ENCODE results near the gene ZBTB42. TPM values are rescaled to one million over a fixed set of nuclear protein-coding genes. Genes with fewer than 3 reads are reported as not detected.

ZBTB42 gene
- total and polyA plus RNA-seq, 2 donors (not counting 3 experiments of a cell fraction or from before 2014, with no cell fraction given), result 3.1 to 3.8 TPM

GRCh38 chr14:104752423-104752734, 48.5 kb upstream of the ZBTB42 start:
- H3K36me3 ChIP-seq (ENCODE audit: control insufficient read depth in 2 of 2, extremely low read depth in 1 of 2, insufficient read depth in 2 of 2, low read length in 2 of 2), result peaks cover 0 to 13% of the 10 kb centered on the region in 2 experiments
- no peaks in the 10 kb centered on the region for H3K9me3 ChIP-seq (replicated peaks; ENCODE audit: control insufficient read depth, insufficient read depth, low read length)
- no peak for FAIRE-seq
- peak overlapping the region; percentile 85 for H2AFZ ChIP-seq (ENCODE audit: low read depth, low read length)
- peak overlapping the region; percentile 53 for H3K9ac ChIP-seq (replicated peaks; ENCODE audit: extremely low read depth, insufficient read depth, low read length)
- H3K9me1 ChIP-seq (replicated peaks; ENCODE audit: control insufficient read depth, extremely low read depth, insufficient read depth, low read length), result no peaks in the 10 kb centered on the region
- H3K79me2 ChIP-seq (ENCODE audit: control insufficient read depth, insufficient read depth, low read length), result peaks cover 22% of the 10 kb centered on the region
- dilution Hi-C loops (cut with MboI; ENCODE audit: extremely low pct_ligation_motif_present, low sequenced_read_pairs) (no loop called here), intact Hi-C loops (cut with micrococcal nuclease) (loop anchor here (1.0 to 5.0 kb wide), 6 partner anchors 16 to 75 kb away; partner anchors contain the start of genes ADSS1, INF2 and ZBTB42)
- peak overlapping the region; percentile 25 for H3K4me2 ChIP-seq (ENCODE audit: insufficient read depth, low read length)
- peak overlapping the region; percentile 23 for H3K27ac ChIP-seq (ENCODE audit: insufficient read depth, low read depth, low read length)
- peaks cover 8% of the 10 kb centered on the region for H3K4me1 ChIP-seq (ENCODE audit: control insufficient read depth, extremely low read depth, insufficient read depth, low read length)
- CTCF ChIA-PET, result interaction anchor here (0.7 to 2.4 kb wide), 13 partner anchors 11 to 338 kb away, joined by 3 to 17 read pairs (median 4); partner anchors contain the start of genes ADSS1 and ZBTB42
- no peaks in the 10 kb centered on the region for H4K20me1 ChIP-seq (replicated peaks; ENCODE audit: control insufficient read depth, extremely low read depth, insufficient read depth, low read length)
- H3K27me3 ChIP-seq (ENCODE audit: control insufficient read depth in 2 of 2, insufficient read depth in 2 of 2, low read length in 2 of 2), result no peaks in the 10 kb centered on the region
- no peak for DNase-seq (ENCODE audit: low read depth, low spot score)
- peak overlapping the region in 2 of 3 experiments; percentile 36 to 38 for H3K4me3 ChIP-seq (replicated peaks in 1 of 3; ENCODE audit: insufficient read depth in 1 of 3, low read depth in 1 of 3, low read length in 3 of 3)
- POLR2A ChIA-PET, result interaction anchor here (1.0 to 1.1 kb wide), 3 partner anchors 16 to 72 kb away, joined by 3 to 6 read pairs (median 4); no protein-coding TSS in a partner anchor
- TF ChIP-seq MYC (IDR thresholded peaks at IDR 0.05; ENCODE audit: low read depth, low read length) (no peak), GATA2 (IDR thresholded peaks at IDR 0.05; ENCODE audit: insufficient read depth, insufficient read length, low read depth, low read length) (no peak), POLR2A (IDR thresholded peaks at IDR 0.05; ENCODE audit: low read depth, low read length) (peak; percentile 28), JUN (IDR thresholded peaks at IDR 0.05; ENCODE audit: borderline replicate concordance, insufficient read depth, insufficient read length, low read depth) (no peak), FOS (IDR thresholded peaks at IDR 0.05; ENCODE audit: borderline replicate concordance, insufficient read depth, low read length) (no peak), POLR2AphosphoS5 (IDR thresholded peaks at IDR 0.05; ENCODE audit: insufficient read depth, low read depth, low read length) (peak; percentile 53)
- BruUV-seq (replicated peaks), result no TSS peak
